Left kidney (tissue), 2 donors: ENCODE data around the gene HOXB9. TPM values are rescaled to one million over a fixed set of nuclear protein-coding genes. Genes with fewer than 3 reads are reported as not detected.

ENCODE experiments used
- DNase-seq: peaks from one replicate; pipeline ENCODE4 v3.0.0-alpha.2; 2013
- polyA plus RNA-seq: library from polyadenylated mRNA; unstranded; fragments of 120-200 nt; gene quantifications from one replicate; pipeline ENCODE4 v1.2.1, GENCODE V29; 2013; ENCODE audit not compliant: insufficient read length

HOXB9 gene
- polyA plus RNA-seq, 1 donor: 65.6 TPM

DNA sequence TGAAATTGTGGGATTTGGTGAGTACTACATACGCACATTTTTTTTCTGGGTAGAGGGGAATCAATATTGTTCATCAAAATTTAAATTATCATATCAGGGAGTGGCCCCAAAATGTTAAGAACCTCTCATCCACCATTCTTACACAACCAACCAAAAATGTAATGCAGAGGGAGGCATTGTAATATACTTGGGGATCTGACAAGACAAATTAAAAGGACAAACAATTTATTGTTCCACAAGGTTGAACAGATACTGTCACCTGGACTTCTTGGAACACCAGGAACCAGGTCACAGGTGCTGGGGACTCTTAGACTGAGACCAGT lies 14.7 kb upstream of the HOXB9 start:
- DNase-seq: no peak

DNA sequence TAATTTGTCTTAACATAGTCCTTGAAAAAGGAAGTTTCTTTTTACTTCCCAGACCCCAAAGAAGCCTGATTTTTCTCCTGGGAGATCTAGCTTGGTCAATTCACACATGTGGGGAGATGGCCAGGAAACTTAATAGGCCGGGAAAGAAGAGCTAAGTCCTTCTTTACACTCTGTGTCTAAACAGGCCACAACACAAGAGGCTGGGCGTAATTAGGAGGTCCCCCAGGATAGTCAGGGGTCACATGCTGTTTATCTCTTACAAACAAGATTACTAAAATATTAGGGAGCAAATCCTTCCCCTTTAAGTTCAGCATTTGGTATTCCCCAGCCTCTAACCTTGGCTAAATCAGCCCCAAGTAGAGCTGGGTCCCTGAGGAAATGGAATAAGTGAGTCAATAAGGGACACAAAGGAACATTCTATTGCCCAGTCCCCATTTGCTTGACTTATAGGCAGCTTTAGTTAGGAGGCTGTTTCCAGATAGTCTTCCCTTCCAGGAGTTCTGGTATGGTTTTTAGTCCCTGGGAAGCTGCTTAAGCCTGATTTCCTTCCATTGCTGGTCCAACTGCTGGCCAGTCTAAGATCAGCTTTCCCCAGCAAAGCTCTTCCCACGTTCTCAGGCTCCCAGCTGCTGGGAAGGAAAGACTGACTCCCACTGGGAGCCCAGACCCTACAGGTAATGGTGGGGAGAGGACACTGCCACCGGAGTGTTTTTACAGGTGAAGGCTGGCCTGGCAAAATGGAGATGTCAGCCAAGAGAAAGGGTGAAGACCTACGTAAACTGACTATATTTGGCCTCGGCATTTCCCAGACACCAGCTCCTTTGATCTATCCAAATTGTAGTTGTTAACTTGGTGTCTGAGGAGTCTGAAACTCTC lies 14.1 kb upstream of the HOXB9 start:
- DNase-seq: no peak

DNA sequence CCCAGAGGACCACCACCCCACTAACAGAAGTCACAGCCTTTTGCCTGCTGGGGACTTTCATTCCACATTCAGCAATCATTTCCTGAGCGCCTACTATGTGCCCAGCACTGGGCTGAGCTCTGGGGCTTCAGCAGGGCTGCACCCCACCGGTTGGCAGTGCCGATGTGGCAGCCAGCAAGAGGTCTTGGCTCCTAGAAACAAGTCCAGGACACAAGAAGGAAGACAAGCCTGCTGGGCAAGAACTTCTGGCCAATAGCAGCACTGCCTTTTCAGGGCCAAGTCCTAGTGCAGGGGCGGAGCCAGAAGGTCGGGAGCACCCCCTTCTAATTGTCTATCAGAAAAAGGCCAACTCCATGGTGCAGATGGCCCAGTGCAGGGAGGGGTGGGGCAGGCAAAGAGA lies 13.0 kb upstream of the HOXB9 start:
- DNase-seq: no peak

DNA sequence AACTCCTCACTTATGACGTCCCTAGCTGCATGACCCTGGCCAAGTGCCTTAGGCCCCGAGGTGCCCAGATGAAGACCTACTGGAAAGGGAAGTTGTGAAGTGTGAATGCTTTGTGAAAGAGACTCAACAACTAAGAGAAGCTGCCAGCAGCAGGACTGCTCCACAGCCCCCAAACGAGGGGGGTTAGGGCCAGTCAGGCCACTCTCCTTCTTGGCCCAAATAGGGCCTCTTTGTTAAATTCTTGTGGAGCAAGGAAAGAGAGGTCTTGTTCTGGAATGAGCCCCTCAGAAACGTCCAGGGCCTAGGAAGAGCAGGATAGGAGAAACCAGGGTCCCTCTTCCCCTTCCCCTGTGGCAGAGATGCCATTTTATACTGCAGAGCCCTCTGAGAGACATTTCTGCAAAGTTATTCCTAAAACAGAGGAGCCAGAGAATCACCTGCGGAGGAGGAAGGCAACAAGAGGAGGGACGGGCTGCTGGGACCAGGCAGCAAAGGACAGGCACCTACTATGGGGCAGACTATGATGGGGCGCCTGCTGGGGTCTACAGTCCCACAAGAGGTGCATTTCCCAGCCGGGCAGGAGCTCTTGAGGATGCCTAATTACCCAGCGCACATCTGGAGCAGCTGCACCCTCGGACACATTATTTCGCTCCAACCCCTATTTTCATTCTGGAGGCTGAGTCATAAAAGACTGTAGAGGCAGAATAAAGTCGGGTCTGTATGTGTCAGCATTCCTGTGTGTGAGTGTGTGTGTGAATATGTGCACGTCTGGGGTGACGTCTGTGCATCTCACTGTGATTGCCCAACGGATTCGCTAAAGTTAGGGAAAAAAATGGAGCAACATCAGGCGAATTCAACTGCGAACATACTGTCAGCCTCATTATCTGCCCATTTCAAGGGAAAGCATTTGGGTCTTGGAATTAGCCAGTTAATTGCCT lies 11.4 kb upstream of the HOXB9 start:
- DNase-seq: no peak

DNA sequence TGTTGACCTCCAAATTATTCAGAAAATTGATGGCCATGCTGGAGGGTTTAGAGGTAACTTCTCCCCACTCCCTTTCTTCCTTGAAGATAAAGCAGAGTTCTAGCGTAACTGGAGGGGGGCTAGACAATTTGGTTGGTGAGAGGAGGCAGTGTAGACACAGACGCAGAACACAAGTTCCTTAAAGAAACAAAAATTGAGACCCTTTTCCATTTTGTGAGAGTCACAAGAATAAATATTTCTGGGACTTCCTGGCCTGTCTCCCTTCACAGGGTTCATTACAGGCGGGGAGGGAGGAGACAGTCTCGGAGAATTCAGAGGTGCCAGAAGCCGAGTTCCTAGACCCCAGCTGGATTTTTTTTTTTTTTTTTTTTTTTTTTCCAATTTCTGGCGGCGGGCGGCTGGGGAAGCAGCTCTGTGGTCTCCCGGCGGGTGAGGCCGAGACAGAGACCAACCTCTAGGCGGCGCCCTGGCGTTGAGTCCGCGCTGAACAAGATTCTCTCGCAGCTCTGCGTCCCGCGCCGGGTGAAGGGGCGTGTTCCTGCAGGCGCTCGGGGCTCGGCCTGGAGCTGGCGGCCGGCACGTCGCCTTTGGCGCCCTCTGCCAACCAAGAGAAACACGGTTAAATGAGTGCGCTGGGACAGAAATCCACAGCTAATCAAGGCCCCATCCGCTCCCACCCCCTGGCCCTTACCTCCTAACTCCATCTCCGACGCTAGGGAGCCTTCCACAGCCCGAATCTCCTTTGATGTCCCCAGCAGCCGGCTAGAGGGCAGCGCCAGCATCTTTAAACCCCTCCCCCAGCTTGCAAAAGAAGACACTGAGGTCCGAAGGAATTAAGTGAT lies 10.2 kb upstream of the HOXB9 start:
- peak; percentile 90 for DNase-seq

DNA sequence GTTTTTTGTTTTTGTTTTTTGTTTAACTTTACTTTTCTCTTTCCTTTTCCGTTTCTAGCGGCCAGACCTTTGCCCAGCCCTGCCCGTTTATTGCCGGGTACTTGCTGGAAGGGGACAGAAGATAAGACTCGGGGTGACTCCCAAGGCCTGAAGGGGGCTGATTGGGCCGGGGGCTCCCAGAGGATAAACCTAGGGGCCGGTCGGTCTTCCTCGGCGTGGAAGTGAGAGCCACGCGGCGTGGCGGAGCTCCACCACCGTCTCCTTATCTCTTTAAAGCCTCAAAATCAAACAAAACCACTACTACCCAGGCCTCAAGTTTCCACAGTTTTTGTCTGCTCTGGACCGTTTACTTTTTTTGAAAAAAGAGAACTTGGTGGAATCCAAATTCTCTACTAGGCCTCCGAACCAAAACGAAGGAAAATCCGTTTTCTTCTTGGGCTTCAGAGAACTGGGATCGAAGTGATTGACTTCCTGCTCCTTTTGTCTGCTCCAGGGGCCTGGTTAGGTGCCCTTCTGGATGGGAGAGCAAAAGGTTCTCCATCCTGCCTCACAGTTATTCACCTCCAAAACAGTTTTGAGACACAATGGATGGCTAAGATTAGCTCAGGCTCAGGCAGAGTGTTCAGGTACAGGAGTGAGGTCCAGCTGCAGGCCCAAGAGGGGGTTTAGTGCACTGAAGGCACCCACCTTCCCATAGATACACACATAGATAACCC lies 8.5 kb upstream of the HOXB9 start:
- DNase-seq: no peak

DNA sequence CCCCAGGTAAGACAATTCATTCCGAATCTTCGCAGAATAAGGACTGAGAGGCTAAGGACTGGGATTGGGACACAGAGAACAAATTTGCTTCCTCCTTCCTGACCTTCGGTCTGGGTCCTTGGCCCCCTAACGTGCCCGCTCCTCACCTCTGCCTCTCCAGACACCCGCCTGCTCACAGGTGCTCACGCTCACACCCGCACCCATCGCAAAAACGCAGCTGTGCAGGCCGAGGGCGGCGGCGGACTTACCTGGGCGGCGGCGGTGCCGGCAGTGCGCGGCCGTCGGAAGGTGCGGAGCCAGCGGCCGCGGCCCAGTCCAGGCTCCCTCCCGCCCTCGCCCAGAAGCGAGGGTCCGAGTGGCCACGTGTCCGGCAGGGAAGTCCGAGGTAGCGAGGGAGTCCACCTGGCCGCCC lies 7.1 kb upstream of the HOXB9 start:
- DNase-seq: no peak

DNA sequence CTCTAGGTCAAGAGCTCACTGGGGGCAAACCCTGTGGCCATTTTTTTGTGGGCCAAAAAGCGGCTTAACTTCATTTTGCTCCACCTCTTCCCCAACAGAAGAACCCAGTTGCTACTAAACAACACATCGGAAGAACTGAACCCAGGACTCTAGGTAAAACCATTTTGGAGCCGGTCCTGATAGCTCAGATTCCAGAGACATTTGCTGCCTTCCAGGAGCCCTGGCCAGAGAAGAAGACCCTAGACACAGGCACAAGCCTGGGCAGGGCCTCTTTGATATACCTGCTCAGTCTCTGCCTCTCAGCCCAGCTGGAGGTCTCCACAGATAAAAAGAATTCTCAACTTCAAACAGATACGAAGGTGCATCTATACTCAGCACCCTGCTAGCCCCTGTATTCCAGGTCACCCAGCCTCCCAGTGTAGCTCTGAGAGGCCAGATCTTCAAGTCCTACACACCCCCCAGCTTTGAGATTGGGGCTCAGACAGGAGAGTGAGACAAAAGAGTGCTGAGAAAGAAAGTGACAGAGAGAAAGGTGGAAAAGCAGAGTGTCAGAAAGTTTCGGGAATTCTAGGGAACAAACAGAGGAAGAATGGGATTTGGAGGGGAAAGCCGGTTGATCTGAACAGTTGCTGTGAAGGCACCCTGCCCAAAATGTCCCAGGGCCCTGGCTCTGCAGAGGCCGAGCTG lies 6.6 kb upstream of the HOXB9 start:
- DNase-seq: no peak

DNA sequence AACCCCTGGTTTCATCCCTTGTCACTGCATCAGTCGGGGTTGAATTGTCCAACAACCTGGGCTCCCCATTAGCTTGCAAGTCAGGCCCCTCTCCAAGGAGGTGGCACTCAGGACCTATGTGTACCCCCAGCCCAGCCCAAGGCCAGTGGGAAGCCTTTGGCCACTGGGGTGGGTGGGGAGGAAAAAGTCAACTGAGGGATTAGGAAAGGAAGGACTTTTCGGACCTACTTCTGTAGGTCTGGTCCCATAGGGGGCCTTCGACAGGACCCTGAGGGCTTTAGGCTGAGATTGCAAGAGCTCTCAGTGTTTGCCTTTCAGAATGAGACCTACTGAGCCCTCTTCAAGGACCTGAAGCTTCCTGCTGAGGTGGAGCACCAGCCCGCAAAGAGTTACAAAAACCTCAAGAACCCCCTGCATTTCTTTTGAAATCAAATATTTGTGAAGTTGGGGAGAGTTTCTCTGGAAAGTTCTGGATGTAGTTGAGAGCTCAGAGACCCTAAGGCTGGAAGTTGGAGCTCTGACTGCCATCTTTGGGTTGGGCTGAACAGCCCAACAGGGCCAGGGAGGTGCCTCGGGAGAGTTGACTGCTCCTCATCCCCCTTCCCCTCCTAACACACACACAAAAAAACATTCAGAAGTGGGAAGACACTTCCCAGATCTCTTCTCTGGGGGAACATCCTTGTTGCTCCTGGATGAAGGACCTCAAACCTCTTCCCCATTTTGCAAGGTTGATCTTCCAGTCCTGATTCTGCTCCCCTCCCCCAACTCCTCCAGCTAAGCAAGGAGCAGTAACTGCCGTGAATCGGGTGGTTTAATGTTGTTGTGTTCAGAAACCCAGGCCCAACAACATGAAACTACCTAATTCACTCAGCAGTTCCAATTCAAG lies 5.8 kb upstream of the HOXB9 start:
- no peak for DNase-seq

DNA sequence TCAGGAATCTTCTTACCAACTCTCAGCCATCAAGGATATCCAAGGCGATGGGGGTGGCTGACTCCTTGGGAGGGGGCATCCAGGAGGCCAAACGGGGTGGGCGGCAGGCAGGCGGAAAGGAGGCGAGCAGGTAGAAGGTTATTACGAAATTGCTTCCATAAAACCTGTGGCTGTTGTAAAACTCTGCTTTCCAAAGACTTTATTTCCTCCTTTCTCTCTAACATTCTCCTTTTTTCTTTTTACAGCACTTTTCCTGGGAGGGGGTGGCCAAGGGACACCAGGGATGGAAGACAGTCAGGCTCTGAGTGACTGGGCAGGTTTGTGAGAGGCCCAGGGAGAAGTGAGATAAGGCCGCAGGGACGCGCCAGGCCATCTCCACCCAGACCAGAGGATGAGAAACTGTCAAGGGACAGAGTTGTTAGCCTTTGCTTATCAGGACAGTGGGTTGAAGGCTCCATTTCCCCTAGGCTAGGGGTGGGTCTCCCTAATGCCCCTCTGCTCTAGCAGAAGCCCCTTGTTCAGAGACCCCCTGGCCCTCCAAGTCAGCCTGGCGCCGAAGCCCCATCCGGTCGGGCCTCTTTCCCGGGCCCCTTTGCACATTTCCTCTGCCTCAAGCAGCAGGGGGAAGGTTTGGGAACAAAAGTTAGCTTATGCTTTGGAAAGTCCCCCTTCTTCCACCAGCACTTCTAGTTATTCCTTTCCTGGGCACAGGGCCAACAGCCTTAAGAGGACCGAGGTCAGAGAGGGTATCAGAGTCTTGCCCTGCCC lies 5.0 kb upstream of the HOXB9 start:
- DNase-seq: no peak

DNA sequence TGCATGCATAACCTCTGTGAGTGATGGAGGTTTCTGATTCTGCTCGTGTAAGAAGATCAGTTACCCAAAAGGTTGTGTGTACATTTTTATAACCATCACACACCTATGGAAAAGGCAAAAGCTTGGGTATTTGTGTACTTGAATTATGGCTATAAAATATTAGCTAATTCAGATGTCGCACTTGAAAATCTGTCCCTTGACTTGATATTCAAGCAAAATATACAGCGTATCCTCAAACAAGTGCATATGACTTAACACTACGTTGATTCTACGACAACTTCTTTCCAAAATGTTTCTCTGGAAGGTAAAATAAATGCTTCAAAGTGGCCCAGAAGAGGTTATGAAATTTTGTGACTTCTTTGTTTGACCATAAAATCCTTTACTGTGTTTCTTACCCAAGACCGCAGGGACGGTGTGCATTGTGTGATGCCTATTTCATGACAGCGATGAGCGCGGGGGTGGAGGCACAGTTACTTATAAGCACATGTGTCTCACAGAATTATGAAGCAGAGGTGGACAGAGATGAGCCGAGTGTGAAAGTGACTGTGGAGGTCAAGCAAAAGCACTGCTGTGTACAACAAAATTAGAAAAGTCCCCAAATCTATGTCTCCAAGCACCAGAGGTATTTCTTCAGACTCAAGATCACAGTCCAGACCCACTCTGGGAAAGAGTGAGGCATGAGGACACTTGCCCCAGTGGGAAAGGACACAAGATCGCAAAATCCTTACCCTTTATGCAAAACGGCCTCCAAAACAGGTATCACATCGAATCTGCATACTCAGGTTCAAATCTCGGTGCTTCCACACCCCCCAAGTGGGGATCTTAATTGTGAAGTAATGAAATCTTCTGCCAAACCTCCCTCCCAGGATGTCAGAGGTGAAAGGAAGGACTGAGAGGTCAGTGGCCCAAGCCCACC lies 4.1 kb upstream of the HOXB9 start:
- no peak for DNase-seq

DNA sequence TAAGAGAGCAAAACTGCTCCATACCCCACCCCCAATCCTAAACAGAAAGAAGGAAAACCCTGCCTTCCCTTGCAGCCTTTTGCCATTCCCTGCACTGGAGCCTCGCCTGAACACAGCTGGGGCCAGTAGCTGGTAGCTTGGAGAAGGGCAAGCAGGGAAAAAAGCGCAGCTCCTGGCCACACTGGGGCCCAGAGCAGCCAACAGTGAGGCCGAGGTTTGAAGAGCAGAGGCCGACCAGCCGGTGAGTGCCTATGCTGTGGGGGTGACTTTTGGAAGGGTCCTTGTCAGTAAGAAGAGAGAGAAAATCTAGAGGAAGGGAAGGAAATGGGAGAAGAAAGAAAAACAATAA lies 3.2 kb upstream of the HOXB9 start:
- DNase-seq: no peak

DNA sequence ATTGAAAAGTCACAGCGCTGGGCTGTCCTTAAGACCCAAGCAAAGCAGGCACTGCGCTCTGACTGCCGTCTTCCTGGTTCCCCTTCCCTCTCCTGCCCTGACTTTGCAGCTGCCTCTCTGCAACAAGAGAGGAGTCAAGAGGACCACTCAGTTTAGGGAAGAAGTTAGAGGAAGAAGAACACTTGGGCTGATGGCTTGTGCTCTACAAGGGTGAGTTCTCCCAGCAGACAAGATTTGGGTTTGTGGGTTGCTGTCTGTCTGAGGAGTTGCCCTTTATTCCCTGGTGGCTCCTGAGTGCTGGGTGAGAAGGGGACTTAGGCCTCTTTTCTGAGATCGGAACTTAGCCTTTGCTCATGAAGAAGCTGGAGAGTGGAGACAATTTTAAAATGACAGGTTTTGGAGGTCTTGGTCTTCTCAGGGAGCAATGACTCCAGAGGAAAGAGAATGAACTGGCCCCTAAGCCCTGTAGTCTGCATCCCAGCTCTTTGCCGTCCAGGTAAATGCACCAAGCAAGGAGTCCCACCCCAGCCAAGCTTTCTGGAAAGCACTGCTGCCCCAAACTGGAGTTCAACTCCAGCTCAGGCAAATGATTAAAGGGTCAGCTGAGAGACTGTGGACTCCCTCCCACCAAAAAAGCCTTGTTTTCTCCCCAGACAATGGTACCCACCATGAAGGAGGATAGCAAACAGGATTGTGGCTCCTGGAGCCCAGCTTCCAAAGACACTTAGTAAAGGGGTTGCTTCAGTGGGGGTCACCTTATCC lies 2.7 kb upstream of the HOXB9 start:
- DNase-seq: no peak

DNA sequence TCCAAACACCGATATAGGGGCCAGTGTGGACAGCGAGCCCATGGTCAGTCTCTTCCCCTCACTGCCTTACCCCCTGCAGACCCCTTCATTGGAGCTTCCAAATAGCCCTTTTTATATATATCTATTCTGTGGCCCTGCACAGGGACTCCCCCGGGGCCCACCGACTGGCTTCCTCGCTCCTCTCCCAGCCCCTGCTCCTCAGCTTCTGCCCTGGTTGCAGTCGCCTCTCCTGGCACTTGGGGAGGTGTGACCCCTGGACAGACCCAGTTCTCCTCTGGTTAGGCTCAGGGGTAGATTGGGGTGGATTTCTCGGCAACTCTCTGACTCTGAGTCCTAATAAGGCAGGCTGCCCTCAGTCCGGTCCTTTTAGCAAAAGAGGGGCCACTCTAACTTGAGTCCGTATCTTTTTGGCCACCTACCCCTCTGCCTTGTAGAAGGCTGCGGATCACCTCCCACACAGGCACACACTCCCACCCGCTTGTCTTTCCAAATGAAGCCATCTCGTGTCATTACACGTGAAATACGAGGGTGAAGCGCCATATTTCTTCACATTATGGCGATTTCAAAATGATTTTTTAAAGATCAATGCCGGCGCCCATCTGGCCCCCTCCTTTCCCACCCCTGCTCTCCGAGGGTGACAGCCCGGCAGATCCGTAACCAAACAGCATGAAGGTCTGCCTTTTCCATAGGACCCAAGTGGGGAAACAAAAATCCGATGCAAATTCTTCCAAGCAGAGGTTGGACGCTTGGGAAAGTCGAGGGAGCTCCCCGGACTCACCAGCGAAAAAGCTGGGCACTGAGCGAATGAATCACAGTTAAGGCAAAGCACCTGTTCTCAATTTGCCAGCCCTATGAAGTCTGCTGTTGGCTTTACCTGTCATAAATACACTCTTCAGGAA lies 1.7 kb upstream of the HOXB9 start:
- DNase-seq: no peak

DNA sequence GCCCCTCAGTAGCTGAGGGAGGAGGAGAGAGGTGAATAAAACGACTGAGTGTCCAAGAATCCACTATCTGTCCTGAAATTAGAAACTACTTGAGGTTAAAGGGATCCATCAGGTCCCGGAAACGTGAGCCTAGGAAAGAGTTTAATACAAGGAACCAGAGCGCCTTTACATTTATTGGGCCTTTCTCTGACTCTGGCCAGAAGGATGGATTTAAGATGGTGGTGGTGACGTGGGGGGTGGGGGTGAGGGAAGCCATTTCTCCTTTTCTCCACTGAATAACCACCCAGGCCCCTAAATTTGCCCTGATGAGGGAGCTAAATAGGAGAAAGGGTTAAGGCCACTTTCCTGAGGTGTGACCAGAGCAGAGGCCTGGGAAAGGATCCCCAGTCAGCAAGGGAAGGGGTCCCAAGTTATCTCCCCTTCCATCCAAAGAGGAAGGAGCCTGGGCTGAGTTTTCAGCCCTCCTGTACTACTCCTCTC lies 1.0 kb upstream of the HOXB9 start:
- no peak for DNase-seq
